Measurements from ENCODE around the gene RAB36.

The RAB36 gene

DNA sequence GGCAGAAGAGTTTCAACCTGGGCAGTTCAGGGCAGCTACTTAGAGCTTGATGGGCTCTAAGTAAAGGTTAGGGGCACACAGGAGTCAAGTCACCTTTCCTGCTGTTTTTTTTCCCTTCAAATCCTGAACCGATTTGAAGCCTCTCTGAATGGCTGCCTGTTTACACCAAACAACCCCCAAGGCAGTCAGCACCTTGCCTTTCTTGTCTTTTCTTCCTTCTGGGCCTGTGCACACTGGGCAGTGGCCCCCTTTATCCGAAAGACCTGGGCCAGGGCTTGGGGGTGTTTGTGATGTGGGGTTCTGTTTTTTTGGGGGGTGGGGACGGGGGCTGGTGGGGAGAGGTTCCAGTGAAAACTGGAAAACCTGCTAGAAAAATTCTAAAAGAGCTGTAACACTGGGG is 7.8 kb upstream of the RAB36 start:
- DNase-seq (ENCODE audit: low read depth in 4 of 4, low spot score in 1 of 4): no peak

DNA sequence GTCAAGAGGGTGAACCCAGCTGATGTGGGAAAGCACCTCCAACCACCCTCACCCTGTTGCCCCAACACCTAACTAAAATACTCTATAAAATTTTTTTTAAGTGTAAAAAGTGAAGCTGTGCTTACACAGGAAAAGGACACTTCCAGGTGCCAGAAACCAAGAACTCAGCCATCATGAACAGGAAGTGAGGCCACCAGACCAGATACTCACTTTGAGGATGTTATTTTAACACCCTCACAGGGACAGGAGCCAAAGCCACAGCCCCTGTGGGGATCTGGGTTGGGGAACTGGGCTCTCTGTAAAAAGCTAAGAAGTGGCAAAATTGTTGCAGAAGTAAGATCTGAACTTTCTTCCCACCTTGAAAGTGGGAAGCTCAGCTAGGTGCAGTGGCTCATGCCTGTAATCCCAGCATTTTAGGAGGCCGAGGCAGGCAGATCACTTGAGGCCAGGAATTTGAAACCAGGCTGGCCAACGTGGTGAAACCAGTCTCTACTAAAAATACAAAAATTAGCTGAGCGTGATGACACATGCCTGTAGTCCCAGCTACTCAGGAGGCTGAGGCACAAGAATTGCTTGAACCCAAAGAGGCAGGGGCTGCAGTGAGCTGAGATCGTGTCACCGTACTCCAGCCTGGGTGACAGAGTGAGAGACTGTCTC is 7.2 kb upstream of the RAB36 start:
- no peak for DNase-seq (ENCODE audit: low read depth in 4 of 4, low spot score in 1 of 4)

DNA sequence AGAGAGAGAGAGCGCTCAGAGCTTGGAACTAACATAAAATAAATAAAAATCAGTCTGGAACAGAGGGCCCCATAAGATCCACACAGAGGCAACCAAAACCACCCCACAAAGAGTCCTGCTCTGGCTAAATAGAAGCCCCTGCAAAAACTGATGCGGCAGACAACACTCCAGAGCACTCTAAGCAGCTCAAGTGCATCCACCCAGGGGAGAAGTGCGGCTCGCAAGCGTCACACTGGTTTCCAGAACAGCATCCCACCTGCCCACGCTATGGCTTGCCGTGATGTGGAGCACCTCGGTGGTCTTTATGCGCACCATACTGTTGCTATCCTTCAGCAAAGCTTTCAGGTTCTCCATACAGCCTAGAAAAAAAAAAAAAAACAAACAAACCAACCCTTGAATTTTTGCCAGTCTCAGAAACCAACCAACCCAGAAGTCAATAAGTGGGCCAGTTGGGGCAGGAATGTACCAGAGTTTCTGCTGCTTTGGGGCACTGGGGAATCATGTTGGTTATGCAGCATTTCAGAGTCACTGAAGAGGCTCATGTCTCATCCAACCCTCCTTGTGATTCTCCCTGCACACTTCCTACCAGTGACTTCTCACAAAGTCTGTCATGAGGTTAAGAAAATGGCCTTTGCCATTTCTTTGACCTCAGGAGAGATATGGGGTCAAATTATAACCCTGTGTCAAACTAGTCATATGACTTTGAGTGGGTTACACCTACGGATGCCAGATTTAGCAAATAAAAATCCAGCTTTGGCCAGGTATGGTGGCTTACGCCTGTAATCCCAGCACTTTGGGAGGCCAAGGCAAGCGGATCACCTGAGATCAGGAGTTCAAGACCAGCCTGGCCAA is 6.5 kb upstream of the RAB36 start:
- DNase-seq (ENCODE audit: low read depth in 4 of 4, low spot score in 1 of 4): no peak

DNA sequence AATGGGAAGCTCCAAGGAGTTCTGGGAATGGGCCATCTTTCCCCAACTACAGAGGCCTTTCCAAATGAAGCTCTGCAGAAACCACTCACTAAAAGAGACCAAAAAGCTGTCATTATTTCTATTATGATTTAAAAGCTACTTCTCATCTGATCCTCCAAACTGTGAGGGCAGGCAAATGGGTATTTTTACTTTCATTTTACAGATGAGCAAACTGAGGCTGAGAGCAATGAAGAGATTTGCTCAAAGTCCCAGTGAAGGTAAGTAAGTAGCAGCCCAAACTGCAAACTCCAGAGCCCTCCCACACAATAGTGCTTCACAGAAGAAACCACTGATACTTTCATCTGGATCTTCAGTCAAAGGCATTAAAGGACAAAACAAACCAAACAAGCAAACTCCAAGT is 4.9 kb upstream of the RAB36 start:
- DNase-seq (ENCODE audit: low read depth in 4 of 4, low spot score in 1 of 4): no peak

DNA sequence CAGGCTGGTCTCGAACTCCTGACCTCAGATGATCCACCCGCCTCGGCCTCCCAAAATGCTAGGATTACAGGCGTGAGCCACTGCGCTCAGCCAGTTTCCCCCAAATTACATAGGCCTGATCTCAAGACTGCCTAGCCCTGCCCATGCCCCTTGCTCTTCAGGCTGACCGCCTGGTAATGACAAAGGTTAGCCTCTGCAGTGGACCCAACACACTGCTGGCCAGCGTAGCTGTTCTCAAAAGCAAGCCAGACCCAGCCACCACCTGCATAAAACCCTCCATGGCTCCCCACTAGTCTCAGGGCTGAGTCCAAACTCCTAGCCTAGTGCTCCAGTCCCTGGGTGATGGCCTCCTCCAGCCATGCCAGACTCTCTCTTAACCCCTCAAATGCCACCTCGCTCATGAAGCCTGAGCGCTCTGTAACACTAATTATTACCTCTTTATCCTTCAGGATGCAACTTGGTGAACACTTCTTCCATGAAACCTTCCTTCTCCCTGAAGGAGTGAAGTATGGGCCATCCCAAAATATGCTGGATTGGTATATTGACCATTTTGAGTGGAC is 2.7 kb upstream of the RAB36 start:
- no peak for DNase-seq (ENCODE audit: low read depth in 4 of 4, low spot score in 1 of 4)

DNA sequence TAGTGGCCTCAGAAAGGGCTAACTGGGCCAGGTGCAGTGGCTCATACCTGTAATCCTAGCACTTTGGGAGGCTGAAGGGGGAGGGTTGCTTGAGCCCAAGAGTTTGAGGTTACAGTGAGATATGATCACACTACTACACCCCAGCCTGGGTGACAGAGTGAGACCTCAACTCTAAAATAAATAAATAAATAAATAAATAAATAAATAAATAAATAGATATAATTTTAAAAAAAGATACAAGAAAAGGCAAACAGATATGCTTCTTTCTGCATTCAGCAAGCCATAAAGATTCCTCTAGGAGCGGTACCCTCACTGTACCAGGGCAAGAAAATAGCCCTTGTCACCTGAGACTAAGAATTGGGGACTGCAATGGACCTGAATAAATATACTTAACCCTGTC is 2.2 kb upstream of the RAB36 start:
- DNase-seq (ENCODE audit: low read depth in 4 of 4, low spot score in 1 of 4): no peak

DNA sequence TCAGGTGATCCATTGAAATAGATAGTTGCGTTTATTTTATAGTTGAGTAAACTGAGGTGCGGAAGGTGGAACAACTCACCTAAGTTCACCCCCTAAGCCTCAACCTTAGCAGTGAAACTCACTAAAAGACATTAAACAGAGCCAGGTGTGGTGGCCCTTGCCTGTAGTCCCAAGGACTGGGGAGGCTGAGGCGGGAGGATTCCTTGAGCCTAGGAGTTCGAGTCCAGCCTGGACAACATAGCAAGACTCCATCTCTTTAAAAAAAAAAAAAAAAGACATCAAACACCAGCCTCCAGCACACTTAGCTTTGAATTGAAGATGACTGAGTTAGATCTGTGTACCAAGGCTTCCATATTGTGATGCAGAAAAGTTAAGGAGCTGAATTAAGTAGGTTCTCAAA is 845 bp upstream of the RAB36 start:
- no peak for DNase-seq (ENCODE audit: low read depth in 4 of 4, low spot score in 1 of 4)

DNA sequence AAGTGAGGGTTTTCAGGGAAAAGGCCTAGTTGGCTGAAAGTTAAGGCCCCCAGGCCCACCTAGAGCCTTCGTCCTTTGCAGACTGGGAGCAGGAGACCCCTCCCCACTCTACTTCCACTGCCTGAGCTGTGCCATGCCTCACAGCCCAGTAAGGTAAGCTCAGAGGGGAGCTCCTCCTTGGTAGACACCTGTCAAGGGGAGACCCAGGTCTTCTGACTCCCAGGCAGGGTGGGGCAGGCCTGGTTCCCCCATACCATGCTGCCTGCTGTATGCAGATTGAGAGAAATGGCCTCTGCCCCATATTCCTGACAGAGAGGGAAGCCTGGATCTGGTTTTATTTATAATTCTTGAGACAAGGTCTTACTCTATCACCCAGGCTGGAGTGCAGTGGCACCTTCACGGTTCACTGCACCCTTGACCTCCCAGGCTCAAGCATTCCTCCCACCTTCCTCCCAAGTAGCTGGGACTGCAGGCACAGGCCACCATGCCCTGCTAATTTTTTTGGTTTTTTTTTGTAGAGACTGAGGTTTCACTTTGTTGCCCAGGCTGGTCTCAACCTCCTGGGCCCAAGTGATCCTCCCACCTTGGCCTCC is 697 bp downstream of the RAB36 start:
- no peak for DNase-seq (ENCODE audit: low read depth in 4 of 4, low spot score in 1 of 4)

DNA sequence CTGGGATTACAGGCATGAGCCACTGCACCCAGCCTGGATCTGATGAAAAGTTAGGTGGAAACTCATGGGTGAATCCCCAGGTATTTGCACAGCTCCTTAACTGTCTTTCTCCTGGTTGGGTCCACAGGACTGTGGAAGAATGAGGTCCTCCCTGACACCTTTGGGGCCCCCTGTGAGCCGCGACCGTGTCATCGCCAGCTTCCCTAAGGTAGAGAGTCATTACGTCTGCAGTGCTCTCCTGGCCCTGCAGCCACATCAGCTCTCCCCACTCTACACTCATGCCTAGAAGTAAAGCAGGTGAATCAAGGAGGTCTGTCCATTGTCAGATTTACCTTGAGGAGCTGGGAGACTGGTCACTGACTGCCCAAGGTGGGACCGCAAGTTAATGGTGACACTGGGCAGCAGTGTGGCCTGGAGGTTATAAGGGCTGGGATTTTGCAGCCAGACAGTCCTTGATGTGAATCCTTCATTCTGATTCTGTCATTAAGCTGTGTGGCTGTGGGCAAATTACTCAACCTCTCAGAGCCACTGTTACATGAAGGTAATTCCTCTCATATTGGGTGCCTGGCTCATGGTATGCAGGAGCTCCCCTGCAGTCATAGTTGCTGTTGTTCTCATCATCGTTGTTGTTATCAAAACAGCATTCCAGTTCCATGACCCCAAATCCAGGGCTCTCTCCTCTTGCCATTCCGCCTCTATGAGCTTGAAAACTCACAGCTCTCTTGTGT is 1.4 kb downstream of the RAB36 start:
- no peak for DNase-seq (ENCODE audit: low read depth in 4 of 4, low spot score in 1 of 4)

DNA sequence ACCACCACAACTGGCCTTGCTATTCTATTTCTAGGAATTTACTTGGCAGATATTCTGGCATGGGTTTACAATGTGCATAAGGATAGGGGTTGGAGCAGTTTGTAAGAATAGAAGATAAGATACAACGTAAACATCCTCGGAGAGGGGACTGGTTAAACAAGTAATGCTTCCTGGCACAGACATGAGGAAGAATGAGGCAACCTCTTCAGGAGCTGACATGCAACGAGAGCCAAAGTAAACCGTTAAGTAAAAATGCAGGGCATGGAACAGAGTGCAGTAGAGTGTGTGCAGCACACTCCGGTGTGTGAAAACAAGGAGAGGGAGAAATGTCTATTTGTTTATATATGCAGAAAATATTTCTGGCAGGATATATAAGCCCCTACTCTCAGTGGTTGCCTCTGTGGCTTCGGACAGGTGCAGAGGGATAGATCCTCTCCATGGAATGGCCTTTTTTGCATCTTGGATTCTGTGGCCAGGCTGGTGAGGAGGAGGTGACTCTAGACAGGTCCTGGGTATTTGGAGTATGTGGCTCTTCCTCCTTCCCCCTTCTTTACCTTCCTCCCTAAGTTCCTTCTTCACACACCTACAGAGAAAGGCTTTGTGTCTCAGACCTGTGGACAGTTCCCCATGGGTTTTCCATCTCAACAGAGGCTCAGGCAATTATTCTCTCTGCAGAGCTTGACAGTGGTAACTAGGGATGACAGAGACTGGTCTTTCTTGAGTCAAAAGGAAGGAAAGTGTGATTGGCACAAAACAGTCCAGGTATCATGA is 2.5 kb downstream of the RAB36 start:
- no peak for DNase-seq (ENCODE audit: low read depth in 4 of 4, low spot score in 1 of 4)

DNA sequence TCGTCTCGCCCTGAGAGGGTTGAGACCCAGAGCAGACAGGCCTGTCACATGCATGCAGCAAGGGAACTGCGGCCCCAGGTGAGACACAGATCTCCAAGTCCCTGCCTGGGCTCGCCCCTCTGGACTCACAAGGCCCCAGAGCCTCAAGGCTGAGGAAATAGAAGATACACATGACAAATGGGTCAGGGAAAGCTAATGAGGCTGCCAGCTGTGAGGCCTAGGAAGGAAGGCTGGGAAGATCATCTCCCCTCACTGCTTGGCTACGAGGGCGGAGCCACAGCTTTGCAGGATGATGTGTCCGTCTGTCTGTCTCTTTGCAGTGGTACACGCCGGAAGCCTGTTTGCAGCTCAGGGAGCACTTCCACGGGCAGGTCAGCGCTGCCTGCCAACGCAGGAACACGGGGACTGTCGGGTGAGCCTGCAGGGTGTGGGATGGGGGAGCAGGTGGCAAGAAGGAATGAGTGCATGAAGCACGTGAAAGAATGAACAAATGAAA is 4.5 kb downstream of the RAB36 start:
- no peak for DNase-seq (ENCODE audit: low read depth in 4 of 4, low spot score in 1 of 4)

DNA sequence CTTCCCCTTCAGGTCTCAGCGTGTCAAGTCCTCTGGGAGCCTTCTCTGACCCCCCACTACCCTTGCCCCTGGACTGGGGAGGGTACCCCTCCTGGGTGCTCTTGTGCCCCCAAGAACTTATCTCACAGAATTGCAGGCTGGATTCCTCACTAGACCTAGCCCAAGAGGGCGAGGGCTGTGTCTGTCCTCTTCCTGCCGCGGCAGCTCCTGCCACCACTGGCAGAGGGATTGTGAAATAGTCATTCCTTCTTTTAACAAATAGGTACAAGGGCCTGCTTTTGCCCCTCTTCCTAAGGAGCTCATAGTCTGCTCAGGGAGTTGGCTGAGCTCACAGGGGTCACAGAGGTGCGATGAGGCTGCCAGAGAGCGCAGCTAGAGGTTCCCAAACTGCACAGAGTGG is 5.5 kb downstream of the RAB36 start:
- DNase-seq (ENCODE audit: low read depth in 4 of 4, low spot score in 1 of 4): no peak

DNA sequence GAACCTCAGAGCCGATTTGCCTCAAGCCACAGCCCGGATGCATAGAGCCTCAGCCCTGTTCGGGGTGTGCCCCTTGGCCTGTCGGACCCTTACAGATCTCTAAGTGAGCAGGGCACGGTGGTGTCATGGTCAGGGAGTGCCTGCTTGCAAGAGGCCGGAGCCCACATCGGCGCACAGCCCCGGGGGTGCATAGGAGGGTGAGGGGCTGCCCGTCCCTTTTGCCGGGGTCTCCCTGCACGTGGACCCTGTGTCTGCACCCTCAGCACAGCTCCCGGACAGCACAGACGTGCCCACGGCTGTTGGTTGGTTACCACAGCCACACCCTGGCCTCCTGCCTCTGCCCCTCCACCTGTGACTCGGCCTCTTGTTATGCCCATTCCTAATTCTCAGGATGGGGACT is 6.5 kb downstream of the RAB36 start:
- DNase-seq (ENCODE audit: low read depth in 4 of 4, low spot score in 1 of 4): no peak

DNA sequence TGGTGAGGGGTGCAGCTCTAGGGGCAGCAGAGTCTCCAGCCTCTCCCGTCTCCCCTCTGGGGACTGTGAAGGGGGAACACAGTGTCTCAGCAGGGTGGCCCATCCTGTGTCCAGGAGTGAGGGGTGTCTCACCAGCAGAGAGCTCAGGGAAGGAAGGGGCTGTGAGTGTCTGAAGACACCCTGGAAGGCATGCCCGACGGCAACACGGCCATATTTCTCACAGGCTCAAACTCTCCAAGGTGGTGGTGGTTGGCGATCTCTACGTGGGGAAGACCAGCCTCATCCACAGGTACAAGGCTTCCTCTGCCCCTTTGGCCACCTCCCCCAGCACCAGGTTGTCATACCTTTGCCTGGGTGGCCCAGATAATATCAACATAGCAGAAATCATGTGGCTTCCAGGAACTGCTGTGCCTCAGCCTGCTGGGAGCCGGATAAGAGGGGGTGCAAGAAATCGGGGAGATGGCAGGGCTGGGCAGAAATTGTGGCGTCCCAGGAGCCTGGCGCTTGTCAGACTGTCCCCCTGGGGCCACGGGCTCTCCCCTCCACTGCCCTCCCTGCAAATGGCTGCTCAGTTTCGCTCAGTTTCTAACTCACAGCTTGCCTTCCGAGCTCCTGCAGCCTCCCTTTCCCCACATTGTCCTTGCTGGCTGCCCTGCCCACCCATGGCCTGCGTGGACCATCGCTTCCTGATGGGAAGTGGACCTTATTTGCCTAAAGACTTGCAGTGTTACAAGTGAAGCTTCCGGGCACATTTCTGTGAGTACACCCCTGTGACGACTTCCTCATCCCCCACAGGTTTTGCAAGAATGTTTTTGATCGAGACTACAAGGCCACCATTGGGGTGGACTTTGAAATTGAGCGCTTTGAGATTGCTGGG is 7.2 kb downstream of the RAB36 start:
- no peak for DNase-seq (ENCODE audit: low read depth in 4 of 4, low spot score in 1 of 4)

DNA sequence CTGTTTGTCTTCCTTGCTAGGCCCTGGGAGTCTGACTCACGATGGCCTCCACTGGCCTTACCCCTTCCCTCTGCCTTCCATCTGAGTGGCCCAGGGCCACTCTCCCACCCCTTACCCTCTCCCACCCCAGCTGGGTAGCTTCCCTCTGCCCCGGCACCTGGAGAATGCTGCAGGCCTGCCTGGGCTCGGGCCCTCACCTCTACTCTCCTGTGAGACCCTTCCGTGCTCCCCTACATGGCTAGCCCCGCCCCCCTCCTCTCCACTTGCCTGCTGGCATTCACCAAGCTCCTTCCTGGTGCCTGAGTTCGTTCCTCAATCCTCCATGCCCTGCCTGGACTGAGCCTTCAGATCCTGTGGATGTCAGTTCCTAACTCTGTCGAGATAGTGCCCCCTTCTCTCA is 8.7 kb downstream of the RAB36 start:
- no peak for DNase-seq (ENCODE audit: low read depth in 4 of 4, low spot score in 1 of 4)

DNA sequence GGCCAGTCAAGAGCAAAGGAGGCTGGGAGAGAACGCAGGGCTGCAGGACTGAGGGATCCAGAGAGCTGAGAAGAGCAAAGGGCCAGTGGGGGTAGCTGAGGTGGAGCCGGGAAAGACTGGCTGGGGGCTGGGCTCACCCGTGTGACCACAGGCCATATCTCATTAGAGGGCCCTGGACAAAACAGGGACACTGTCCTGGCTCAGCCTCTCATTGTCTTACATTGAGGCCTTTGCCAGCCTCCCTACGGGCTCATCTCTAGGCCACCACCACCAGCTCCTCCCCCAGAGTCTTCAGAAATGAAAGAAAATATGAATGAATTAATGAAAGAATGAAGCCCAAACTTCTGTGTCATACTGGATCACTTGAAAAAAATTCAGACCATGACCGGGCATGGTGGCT is 9.2 kb downstream of the RAB36 start:
- DNase-seq (ENCODE audit: low read depth in 4 of 4, low spot score in 1 of 4): no peak

DNA sequence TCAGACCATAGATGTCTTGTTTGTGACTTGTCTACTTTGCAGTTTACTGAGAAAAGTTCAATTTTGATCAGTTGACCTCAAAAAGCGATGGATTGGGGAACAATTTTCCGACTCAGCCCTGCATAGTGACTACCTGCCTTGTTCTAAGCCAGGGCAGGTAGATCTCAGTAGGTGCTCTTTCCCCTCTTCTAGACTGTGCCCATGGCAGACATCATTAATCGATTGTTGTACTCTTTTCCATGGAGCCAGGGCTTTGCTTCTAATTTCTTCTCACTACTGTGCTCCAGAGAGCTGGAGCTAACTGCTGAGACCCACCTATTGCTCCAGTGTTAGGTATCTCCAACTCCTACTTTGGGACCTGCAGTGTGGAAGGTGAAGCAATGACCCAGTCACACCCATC is 9.9 kb downstream of the RAB36 start:
- no peak for DNase-seq (ENCODE audit: low read depth in 4 of 4, low spot score in 1 of 4)

DNA sequence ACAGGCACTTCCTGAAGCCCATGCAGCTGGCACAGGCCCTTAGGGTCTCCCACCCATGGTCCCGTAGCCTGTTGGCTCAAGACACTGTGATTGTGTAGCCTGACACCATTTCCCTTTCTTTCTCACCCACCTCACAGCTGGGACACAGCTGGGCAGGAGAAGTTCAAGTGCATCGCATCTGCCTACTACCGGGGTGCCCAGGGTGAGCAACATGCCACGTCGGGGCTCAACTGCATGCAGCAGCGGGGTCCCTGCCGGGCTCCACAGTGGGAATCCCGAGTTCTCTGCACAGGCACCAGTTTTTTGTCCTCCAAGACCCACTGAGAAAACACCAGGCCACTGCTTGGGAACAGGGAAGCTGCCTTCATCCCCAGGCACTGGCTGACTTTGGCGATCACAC is 10.6 kb downstream of the RAB36 start:
- no peak for DNase-seq (ENCODE audit: low read depth in 4 of 4, low spot score in 1 of 4)

DNA sequence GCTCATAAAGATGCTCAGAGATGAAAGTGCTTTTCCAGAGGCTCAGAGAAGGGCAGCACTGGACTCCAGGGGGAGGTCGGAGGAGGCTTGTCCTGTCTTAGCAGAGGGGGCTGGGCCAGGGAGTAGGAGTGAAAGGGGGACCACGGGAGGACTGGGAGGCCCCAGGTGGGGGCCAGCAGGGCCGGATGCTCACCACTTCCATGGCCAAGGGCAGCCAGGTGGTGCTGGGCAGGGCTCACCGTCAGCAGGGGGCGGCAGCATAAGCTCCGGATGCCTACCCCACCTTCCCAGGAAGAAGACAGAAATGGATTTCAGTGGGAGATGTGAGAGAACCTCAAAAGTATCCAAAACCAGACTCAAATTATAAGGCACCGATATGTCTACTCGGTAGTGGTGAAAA is 11.0 kb downstream of the RAB36 start:
- DNase-seq (ENCODE audit: low read depth in 4 of 4, low spot score in 1 of 4): no peak

Measured in stimulated activated CD4-positive, alpha-beta T cell treated with anti-CD3 and anti-CD28 coated beads, Interleukin-1b, Interleukin-23, amount 100 ng/mL, for 24 hours (primary cell).